ENCODE results near the gene TAPBPL.
"Not testable (repeated sequence)": the region's sequence is repeated elsewhere in the genome, so short reads cannot be mapped to it uniquely, and the experiment has no call there.

TAPBPL gene

GRCh38 chr12:6451348-6452244, at the start of gene TAPBPL:
Gene TAPBPL (plus strand): TSS chr12:6452042. CDS start chr12:6452249, 207 bp downstream.
- peak; percentile 70 to 75 for DNase-seq

GRCh38 chr12:6404390-6404789, 47.5 kb upstream of the TAPBPL start:
- DNase-seq, result no peak

- no peak for DNase-seq
Observed at GRCh38 chr12:6405963-6406362, 45.9 kb upstream of the TAPBPL start.

- no peak for DNase-seq
Observed at GRCh38 chr12:6407236-6407954, 44.4 kb upstream of the TAPBPL start.

GRCh38 chr12:6416596-6416995, 35.2 kb upstream of the TAPBPL start:
- no peak for DNase-seq

- no peak for DNase-seq
Observed at GRCh38 chr12:6418796-6419195, 33.0 kb upstream of the TAPBPL start.

- DNase-seq, result no peak
Observed at GRCh38 chr12:6420364-6420763, 31.5 kb upstream of the TAPBPL start.

GRCh38 chr12:6423267-6424007, 28.4 kb upstream of the TAPBPL start:
- DNase-seq, result peak; percentile 64 to 70

- no peak for DNase-seq
Observed at GRCh38 chr12:6424008-6424347, 27.9 kb upstream of the TAPBPL start.

GRCh38 chr12:6424866-6425265, 27.0 kb upstream of the TAPBPL start:
- DNase-seq, result no peak

- DNase-seq, result no peak
Observed at GRCh38 chr12:6425590-6426531, 26.0 kb upstream of the TAPBPL start.

GRCh38 chr12:6426882-6427671, 24.8 kb upstream of the TAPBPL start:
- DNase-seq, result peak; percentile 91 to 94

- DNase-seq, result not testable (repeated sequence)
Observed at GRCh38 chr12:6427796-6428195, 24.0 kb upstream of the TAPBPL start.

- no peak for DNase-seq
Observed at GRCh38 chr12:6428326-6428725, 23.5 kb upstream of the TAPBPL start.

GRCh38 chr12:6430124-6430989, 21.5 kb upstream of the TAPBPL start:
- DNase-seq, result peak; percentile 50 to 58

GRCh38 chr12:6432991-6433390, 18.9 kb upstream of the TAPBPL start:
- DNase-seq, result no peak

- no peak for DNase-seq
Observed at GRCh38 chr12:6434205-6435140, 17.4 kb upstream of the TAPBPL start.

GRCh38 chr12:6435961-6436715, 15.7 kb upstream of the TAPBPL start:
- DNase-seq, result no peak
